Measurements from ENCODE around the gene TRPM3.

DNA sequence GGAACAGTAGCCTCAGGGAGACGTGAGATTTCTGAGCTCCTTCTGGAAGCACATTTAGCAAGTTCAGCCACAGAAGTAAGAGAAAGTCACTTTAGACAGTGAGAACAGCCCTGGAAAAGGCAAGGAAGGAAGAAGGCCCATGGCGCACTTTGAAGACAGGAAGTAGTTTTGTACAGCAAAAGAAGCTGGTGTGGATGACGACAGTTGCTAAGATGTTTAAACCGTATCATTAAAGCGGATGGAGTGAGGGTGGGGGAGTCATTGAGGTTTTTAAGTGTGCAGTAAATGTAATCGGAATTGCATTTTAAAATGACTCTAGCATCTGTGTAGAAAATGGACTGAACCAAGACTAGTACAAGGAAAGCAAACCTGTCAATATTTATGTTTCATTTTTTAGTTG is 15.3 kb upstream of the TRPM3 start:
- TF ChIP-seq ZNF501 (CRISPR knock-in tag; IDR thresholded peaks at IDR 0.05): no peak
- no peak for TF ChIP-seq ZNF333 (CRISPR knock-in tag; IDR thresholded peaks at IDR 0.05; ENCODE audit: borderline replicate concordance)
- no peak for TF ChIP-seq NFE2L2 (IDR thresholded peaks at IDR 0.05; ENCODE audit: low read length)
- TF ChIP-seq, protein P1, sequence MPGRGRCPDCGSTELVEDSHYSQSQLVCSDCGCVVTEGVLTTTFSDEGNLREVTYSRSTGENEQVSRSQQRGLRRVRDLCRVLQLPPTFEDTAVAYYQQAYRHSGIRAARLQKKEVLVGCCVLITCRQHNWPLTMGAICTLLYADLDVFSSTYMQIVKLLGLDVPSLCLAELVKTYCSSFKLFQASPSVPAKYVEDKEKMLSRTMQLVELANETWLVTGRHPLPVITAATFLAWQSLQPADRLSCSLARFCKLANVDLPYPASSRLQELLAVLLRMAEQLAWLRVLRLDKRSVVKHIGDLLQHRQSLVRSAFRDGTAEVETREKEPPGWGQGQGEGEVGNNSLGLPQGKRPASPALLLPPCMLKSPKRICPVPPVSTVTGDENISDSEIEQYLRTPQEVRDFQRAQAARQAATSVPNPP (CRISPR knock-in tag; IDR thresholded peaks at IDR 0.05): no peak
- TF ChIP-seq REPIN1 (CRISPR knock-in tag; IDR thresholded peaks at IDR 0.05; ENCODE audit: borderline replicate concordance, low read depth): no peak
- no peak for TF ChIP-seq FOXP1 (IDR thresholded peaks at IDR 0.05)
- no peak for TF ChIP-seq FOXP1 (CRISPR knock-in tag; IDR thresholded peaks at IDR 0.05)
- TF ChIP-seq, protein P2, sequence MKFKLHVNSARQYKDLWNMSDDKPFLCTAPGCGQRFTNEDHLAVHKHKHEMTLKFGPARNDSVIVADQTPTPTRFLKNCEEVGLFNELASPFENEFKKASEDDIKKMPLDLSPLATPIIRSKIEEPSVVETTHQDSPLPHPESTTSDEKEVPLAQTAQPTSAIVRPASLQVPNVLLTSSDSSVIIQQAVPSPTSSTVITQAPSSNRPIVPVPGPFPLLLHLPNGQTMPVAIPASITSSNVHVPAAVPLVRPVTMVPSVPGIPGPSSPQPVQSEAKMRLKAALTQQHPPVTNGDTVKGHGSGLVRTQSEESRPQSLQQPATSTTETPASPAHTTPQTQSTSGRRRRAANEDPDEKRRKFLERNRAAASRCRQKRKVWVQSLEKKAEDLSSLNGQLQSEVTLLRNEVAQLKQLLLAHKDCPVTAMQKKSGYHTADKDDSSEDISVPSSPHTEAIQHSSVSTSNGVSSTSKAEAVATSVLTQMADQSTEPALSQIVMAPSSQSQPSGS (CRISPR knock-in tag; IDR thresholded peaks at IDR 0.05): no peak
- TF ChIP-seq, protein P3, sequence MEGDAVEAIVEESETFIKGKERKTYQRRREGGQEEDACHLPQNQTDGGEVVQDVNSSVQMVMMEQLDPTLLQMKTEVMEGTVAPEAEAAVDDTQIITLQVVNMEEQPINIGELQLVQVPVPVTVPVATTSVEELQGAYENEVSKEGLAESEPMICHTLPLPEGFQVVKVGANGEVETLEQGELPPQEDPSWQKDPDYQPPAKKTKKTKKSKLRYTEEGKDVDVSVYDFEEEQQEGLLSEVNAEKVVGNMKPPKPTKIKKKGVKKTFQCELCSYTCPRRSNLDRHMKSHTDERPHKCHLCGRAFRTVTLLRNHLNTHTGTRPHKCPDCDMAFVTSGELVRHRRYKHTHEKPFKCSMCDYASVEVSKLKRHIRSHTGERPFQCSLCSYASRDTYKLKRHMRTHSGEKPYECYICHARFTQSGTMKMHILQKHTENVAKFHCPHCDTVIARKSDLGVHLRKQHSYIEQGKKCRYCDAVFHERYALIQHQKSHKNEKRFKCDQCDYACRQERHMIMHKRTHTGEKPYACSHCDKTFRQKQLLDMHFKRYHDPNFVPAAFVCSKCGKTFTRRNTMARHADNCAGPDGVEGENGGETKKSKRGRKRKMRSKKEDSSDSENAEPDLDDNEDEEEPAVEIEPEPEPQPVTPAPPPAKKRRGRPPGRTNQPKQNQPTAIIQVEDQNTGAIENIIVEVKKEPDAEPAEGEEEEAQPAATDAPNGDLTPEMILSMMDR (CRISPR knock-in tag; IDR thresholded peaks at IDR 0.05): no peak
- TF ChIP-seq, protein P4, sequence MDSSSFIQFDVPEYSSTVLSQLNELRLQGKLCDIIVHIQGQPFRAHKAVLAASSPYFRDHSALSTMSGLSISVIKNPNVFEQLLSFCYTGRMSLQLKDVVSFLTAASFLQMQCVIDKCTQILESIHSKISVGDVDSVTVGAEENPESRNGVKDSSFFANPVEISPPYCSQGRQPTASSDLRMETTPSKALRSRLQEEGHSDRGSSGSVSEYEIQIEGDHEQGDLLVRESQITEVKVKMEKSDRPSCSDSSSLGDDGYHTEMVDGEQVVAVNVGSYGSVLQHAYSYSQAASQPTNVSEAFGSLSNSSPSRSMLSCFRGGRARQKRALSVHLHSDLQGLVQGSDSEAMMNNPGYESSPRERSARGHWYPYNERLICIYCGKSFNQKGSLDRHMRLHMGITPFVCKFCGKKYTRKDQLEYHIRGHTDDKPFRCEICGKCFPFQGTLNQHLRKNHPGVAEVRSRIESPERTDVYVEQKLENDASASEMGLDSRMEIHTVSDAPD (CRISPR knock-in tag; IDR thresholded peaks at IDR 0.05): no peak
- no peak for TF ChIP-seq XRCC5 (optimal IDR thresholded peaks at IDR 0.05; ENCODE audit: low read length)
- no peak for TF ChIP-seq ZNF44 (CRISPR knock-in tag; IDR thresholded peaks at IDR 0.05)
- TF ChIP-seq, protein P5, sequence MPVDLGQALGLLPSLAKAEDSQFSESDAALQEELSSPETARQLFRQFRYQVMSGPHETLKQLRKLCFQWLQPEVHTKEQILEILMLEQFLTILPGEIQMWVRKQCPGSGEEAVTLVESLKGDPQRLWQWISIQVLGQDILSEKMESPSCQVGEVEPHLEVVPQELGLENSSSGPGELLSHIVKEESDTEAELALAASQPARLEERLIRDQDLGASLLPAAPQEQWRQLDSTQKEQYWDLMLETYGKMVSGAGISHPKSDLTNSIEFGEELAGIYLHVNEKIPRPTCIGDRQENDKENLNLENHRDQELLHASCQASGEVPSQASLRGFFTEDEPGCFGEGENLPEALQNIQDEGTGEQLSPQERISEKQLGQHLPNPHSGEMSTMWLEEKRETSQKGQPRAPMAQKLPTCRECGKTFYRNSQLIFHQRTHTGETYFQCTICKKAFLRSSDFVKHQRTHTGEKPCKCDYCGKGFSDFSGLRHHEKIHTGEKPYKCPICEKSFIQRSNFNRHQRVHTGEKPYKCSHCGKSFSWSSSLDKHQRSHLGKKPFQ (CRISPR knock-in tag; IDR thresholded peaks at IDR 0.05; ENCODE audit: insufficient replicate concordance): no peak
- TF ChIP-seq, protein P6, sequence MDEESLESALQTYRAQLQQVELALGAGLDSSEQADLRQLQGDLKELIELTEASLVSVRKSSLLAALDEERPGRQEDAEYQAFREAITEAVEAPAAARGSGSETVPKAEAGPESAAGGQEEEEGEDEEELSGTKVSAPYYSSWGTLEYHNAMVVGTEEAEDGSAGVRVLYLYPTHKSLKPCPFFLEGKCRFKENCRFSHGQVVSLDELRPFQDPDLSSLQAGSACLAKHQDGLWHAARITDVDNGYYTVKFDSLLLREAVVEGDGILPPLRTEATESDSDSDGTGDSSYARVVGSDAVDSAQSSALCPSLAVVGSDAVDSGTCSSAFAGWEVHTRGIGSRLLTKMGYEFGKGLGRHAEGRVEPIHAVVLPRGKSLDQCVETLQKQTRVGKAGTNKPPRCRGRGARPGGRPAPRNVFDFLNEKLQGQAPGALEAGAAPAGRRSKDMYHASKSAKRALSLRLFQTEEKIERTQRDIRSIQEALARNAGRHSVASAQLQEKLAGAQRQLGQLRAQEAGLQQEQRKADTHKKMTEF (CRISPR knock-in tag; IDR thresholded peaks at IDR 0.05): no peak
- TF ChIP-seq, protein P7, sequence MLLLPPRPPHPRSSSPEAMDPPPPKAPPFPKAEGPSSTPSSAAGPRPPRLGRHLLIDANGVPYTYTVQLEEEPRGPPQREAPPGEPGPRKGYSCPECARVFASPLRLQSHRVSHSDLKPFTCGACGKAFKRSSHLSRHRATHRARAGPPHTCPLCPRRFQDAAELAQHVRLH (CRISPR knock-in tag; IDR thresholded peaks at IDR 0.05; ENCODE audit: borderline replicate concordance, low read depth): no peak

Measured in HepG2 (cell line).